GM19043 (cell line): ENCODE results near the gene MYO1A.
"Not testable (repeated sequence)": the region's sequence is repeated elsewhere in the genome, so short reads cannot be mapped to it uniquely, and the experiment has no call there.

ENCODE experiments used
- ATAC-seq: cut with Tn5 transposase; IDR thresholded peaks from one replicate; pipeline ENCODE4 v1.9.1; 2021; ENCODE audit warnings: low read depth; ENCODE audit not compliant: unreplicated experiment

MYO1A gene

GRCh38 chr12:57048423-57049118, 1.4 kb downstream of the MYO1A start:
- ATAC-seq, result no peak

- no peak for ATAC-seq
Measured at GRCh38 chr12:57047981-57048380, 1.9 kb downstream of the MYO1A start.

GRCh38 chr12:57046947-57047890, 2.7 kb downstream of the MYO1A start:
- ATAC-seq, result no peak

- ATAC-seq, result no peak
Measured at GRCh38 chr12:57046086-57046791, 3.7 kb downstream of the MYO1A start.

GRCh38 chr12:57044889-57045288, 5.0 kb downstream of the MYO1A start:
- ATAC-seq, result no peak

- ATAC-seq, result no peak
Measured at GRCh38 chr12:57044468-57044867, 5.5 kb downstream of the MYO1A start.

GRCh38 chr12:57042695-57043094, 7.2 kb downstream of the MYO1A start:
- ATAC-seq, result no peak

GRCh38 chr12:57040750-57041149, 9.2 kb downstream of the MYO1A start:
- no peak for ATAC-seq

GRCh38 chr12:57040211-57040610, 9.7 kb downstream of the MYO1A start:
- ATAC-seq, result no peak

- no peak for ATAC-seq
Measured at GRCh38 chr12:57039016-57039798, 10.7 kb downstream of the MYO1A start.

GRCh38 chr12:57037264-57037663, 12.7 kb downstream of the MYO1A start:
- no peak for ATAC-seq

GRCh38 chr12:57033431-57033830, 16.5 kb downstream of the MYO1A start:
- no peak for ATAC-seq

GRCh38 chr12:57031789-57032188, 18.1 kb downstream of the MYO1A start:
- no peak for ATAC-seq

GRCh38 chr12:57031138-57031725, 18.7 kb downstream of the MYO1A start:
- ATAC-seq, result no peak

- no peak for ATAC-seq
Measured at GRCh38 chr12:57029457-57029856, 20.5 kb downstream of the MYO1A start.

- ATAC-seq, result no peak
Measured at GRCh38 chr12:57027805-57028153, 22.1 kb downstream of the MYO1A start.

GRCh38 chr12:57027011-57027804, 22.7 kb downstream of the MYO1A start:
- ATAC-seq, result no peak

GRCh38 chr12:57025196-57025595, 24.7 kb downstream of the MYO1A start:
- no peak for ATAC-seq

GRCh38 chr12:57022324-57022723, 27.6 kb downstream of the MYO1A start:
- not testable (repeated sequence) for ATAC-seq
